ENCODE data around the gene ACSL1. TPM values are rescaled to one million over a fixed set of nuclear protein-coding genes. Genes with fewer than 3 reads are reported as not detected.

ACSL1 gene
- total and polyA plus RNA-seq, 2 donors (not counting 1 experiment from before 2014, with no cell fraction given), result 15.4 to 30.1 TPM

DNA sequence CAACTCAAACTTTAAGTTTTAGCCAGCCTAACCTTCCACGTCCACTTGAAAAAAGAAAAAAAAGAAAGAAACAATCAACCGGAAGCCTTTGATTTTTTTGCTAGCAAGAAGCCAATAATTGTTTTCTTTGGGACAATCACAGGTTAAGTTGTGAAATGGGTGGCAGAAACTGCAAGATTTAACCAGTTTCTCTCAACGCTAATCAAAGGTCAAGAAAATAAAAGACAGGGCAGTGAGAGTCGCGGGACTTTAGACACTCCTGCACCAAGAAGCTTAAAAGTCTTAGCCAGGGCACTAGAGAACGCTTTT is 1.0 kb downstream of the ACSL1 start:
- Histone ChIP-seq H3K79me2 (ENCODE audit: control insufficient read depth, insufficient read depth, low read length) (peaks cover 3% of the 10 kb centered on the region), H3K9me3 (ENCODE audit: control insufficient read depth, insufficient read depth, low read depth, low read length) (no peaks in the 10 kb centered on the region), H3K27me3 (ENCODE audit: control insufficient read depth, insufficient read depth, low read length) (no peaks in the 10 kb centered on the region), H3K4me1 (ENCODE audit: control insufficient read depth, extremely low read depth, insufficient read depth, low read length) (peaks cover 4% of the 10 kb centered on the region), H2AFZ (ENCODE audit: low read length) (peak overlapping the region; percentile 25), H3K9ac (ENCODE audit: insufficient read depth, low read length) (no peak overlapping the region), H4K20me1 (ENCODE audit: control insufficient read depth, extremely low read depth, insufficient read depth, low read length) (no peaks in the 10 kb centered on the region), H3K4me2 (ENCODE audit: extremely low read depth, insufficient read depth, low read length) (peak overlapping the region; percentile 88), H3K27ac (ENCODE audit: insufficient read depth, low read length) (peak overlapping the region; percentile 6), H3K4me3 (replicated peaks in 1 of 4; ENCODE audit: control extremely low read depth in 1 of 4, insufficient read depth in 1 of 4, low read depth in 3 of 4, low read length in 4 of 4) (peak overlapping the region; percentile 31 to 79 (median 60)), H3K36me3 (ENCODE audit: control insufficient read depth, insufficient read depth, low read length) (no peaks in the 10 kb centered on the region)
- TF ChIP-seq, protein P1, sequence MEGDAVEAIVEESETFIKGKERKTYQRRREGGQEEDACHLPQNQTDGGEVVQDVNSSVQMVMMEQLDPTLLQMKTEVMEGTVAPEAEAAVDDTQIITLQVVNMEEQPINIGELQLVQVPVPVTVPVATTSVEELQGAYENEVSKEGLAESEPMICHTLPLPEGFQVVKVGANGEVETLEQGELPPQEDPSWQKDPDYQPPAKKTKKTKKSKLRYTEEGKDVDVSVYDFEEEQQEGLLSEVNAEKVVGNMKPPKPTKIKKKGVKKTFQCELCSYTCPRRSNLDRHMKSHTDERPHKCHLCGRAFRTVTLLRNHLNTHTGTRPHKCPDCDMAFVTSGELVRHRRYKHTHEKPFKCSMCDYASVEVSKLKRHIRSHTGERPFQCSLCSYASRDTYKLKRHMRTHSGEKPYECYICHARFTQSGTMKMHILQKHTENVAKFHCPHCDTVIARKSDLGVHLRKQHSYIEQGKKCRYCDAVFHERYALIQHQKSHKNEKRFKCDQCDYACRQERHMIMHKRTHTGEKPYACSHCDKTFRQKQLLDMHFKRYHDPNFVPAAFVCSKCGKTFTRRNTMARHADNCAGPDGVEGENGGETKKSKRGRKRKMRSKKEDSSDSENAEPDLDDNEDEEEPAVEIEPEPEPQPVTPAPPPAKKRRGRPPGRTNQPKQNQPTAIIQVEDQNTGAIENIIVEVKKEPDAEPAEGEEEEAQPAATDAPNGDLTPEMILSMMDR (conservative IDR thresholded peaks at IDR 0.05 in 1 of 2, IDR thresholded peaks at IDR 0.05 in 1 of 2; ENCODE audit: low read depth in 1 of 2, low read length in 2 of 2), result no peak
- TF ChIP-seq EZH2 (IDR thresholded peaks at IDR 0.05; ENCODE audit: low read length, missing control alignments), result no peak
- DNase-seq (ENCODE audit: low read depth in 2 of 2), result no peak

DNA sequence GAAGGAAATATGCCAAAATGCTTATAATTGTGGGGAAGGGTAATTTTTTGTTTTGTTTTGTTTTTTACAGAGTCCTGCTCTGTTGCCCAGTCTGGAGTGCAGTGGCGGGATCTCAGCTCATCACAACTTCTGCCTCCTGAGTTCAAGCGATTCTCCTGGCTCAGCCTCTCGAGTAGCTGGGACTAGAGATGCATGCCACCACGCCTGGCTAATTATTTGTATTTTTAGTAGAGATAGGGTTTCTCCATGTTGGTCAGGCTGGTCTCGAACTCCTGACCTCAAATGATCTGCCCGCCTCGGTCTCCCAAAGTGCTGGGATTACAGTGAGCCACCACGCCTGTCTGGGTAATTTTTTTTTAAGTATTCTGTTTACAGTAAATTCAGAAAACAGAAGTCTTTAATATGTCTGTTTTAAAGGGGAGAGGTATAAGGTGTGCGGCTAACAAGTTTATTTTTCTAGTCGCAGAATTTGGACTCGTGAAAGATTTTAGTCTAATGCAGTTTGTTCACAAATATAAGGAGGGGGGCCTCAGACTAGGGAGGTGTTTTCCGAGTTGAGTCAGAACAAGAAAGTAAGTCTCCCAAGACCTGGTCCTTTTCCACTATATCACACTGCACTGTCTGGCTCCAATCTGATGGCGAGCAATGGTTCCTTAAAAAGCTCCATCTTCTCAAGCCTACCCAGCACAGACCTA is 1.5 kb downstream of the ACSL1 start:
- Histone ChIP-seq H3K27ac (ENCODE audit: insufficient read depth, low read length) (no peak overlapping the region), H3K9ac (ENCODE audit: insufficient read depth, low read length) (no peak overlapping the region), H4K20me1 (ENCODE audit: control insufficient read depth, extremely low read depth, insufficient read depth, low read length) (no peaks in the 10 kb centered on the region), H3K36me3 (ENCODE audit: control insufficient read depth, insufficient read depth, low read length) (no peaks in the 10 kb centered on the region), H2AFZ (ENCODE audit: low read length) (no peak overlapping the region), H3K4me3 (replicated peaks in 1 of 4; ENCODE audit: control extremely low read depth in 1 of 4, insufficient read depth in 1 of 4, low read depth in 3 of 4, low read length in 4 of 4) (peak overlapping the region in 2 of 4 experiments; percentile 66 to 79), H3K4me1 (ENCODE audit: control insufficient read depth, extremely low read depth, insufficient read depth, low read length) (peaks cover 4% of the 10 kb centered on the region), H3K79me2 (ENCODE audit: control insufficient read depth, insufficient read depth, low read length) (peaks cover 3% of the 10 kb centered on the region), H3K9me3 (ENCODE audit: control insufficient read depth, insufficient read depth, low read depth, low read length) (no peaks in the 10 kb centered on the region), H3K27me3 (ENCODE audit: control insufficient read depth, insufficient read depth, low read length) (no peaks in the 10 kb centered on the region), H3K4me2 (ENCODE audit: extremely low read depth, insufficient read depth, low read length) (peak overlapping the region; percentile 88)
- no peak for DNase-seq (ENCODE audit: low read depth in 2 of 2)
- no peak for TF ChIP-seq EZH2 (IDR thresholded peaks at IDR 0.05; ENCODE audit: low read length, missing control alignments)

DNA sequence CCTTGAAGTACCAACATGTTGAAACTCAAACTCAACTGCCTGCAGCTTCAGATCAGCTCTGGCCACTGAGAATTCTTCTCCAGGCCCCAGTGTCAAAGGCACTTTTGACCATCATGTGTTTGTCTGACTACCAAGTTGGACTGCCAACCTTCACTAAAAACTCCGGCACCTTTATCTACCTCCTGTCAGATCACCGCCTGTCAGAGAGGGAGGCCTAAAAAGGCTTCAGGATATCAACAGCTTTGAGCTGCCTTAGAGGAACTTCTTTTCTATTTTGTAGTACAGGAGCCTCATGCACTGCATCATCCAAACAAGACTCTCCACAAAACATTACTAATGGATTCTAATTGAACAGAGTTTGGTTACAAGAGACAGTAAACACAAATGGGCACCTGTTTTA is 2.8 kb downstream of the ACSL1 start:
- TF ChIP-seq EZH2 (IDR thresholded peaks at IDR 0.05; ENCODE audit: low read length, missing control alignments), result no peak
- TF ChIP-seq, protein P1 (conservative IDR thresholded peaks at IDR 0.05 in 1 of 2, IDR thresholded peaks at IDR 0.05 in 1 of 2; ENCODE audit: low read depth in 1 of 2, low read length in 2 of 2), result no peak
- Histone ChIP-seq H3K36me3 (ENCODE audit: control insufficient read depth, insufficient read depth, low read length) (no peaks in the 10 kb centered on the region), H3K27me3 (ENCODE audit: control insufficient read depth, insufficient read depth, low read length) (no peaks in the 10 kb centered on the region), H3K4me3 (replicated peaks in 1 of 4; ENCODE audit: control extremely low read depth in 1 of 4, insufficient read depth in 1 of 4, low read depth in 3 of 4, low read length in 4 of 4) (no peak overlapping the region), H3K4me1 (ENCODE audit: control insufficient read depth, extremely low read depth, insufficient read depth, low read length) (peaks cover 4% of the 10 kb centered on the region), H3K9ac (ENCODE audit: insufficient read depth, low read length) (no peak overlapping the region), H3K27ac (ENCODE audit: insufficient read depth, low read length) (no peak overlapping the region), H4K20me1 (ENCODE audit: control insufficient read depth, extremely low read depth, insufficient read depth, low read length) (no peaks in the 10 kb centered on the region), H3K4me2 (ENCODE audit: extremely low read depth, insufficient read depth, low read length) (no peak overlapping the region), H2AFZ (ENCODE audit: low read length) (no peak overlapping the region), H3K9me3 (ENCODE audit: control insufficient read depth, insufficient read depth, low read depth, low read length) (no peaks in the 10 kb centered on the region), H3K79me2 (ENCODE audit: control insufficient read depth, insufficient read depth, low read length) (peaks cover 3% of the 10 kb centered on the region)
- DNase-seq (ENCODE audit: low read depth in 2 of 2), result no peak
